ENCODE results near the gene PIGT.

PIGT gene

DNA sequence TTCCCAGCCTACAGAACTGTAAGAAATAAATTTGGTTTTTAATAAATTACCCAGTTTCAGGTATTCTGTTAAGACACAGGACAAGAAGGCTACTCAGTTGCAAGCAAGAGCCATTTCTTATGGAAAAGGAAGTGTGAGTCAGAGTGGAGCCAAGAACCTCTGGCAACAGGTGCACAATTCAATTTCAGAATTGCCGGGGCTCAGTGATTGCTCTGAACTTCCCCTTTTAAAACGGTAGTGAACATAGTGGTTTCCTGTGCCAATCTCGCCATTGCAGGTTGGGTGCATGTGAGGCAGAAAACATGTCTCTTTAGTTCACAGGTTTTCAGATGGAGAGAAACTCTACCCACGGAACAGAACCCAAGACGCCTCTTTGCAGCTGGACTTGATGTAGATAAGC is 16.4 kb downstream of the PIGT start:
- no peak for DNase-seq

DNA sequence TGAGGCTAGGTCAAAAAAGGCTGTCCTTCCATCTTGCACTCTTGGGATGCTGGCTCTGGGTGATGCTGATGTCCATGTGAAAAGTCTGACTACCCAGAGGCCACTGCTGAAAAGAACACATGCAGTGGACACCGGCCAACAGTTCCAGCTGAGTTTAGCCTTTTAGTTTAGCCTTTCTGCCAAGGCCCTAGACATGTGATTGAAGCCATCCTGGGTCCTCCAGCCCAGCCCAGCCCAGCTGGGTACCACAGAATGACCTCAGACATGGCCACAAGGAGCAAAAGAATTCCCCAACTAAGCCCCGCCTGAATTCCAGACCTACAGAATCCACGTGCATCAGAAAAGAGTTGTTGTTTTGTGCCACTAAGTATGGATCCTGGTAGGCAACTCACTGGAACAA is 17.4 kb downstream of the PIGT start:
- no peak for DNase-seq

DNA sequence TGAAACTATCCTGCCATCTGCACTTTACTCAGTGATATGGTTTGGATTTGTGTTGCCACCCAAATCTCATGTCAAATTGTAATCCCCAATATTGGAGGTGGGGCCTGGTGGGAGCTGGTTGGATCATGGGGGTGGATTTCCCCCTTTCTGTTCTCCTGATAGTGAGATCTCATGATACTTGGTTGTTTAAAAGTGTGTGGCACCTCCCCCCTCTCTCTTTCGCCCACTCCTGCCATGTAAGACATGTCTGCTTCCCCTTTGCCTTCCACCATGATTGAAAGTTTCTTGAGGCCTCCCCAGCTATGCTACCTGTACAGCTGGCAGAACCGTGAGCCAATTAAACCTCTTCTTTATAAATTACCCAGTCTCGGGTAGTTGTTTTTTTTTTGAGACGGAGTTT is 18.0 kb downstream of the PIGT start:
- no peak for DNase-seq

DNA sequence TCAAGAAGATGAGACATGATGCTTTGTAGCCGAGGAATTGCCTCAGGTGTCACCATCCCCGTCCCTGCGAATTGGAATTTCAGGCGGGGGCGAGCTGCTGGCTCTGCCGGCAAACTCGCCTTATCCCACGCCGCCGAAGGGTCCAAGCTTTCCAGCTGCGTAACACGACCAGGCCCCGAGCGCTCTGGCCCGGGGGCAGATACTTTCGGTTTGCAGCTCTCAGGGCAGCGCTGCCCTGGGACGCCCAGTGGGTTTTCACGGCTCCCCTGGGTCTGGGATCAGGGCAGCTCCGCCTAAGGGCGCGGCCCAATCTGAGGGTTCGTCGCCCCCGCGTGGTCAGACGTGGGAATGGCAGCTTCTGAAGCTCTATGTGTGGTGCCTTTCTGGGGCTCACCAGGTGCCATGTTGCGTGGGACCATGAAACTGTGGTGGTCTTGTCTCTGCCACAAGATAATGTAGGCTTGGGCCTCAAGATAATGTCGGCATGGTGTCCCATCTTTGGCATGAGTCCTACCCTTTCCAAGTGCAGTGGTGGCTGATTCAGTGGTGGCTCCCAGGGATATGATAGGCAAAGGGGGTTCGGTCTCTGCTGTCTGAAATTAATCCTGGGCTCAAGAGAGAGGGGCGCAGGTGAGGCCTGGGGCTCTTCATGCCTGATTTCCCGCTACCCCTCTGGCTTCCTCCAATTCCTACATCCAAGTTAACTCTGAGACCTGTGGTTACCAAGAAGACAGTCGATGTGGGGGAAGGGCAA is 21.0 kb downstream of the PIGT start:
- peak; percentile 22 for DNase-seq

DNA sequence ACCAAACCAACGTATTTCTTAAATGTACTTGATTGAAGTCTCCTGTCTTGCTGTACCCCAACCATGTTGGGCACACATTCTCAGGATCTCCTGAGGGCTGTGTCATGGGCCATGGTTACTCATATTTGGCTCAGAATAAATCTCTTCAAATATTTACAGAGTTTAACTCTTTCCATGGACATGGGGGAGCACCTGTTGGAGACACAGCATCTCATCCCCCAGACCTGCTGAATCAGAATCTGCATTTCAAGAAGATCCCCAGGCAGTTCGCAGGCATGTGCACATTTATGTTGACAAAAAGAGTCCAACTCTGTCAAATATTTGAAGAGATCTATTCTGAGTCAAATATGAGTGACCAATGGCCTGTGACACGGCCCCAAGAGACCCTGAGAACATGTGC is 24.5 kb downstream of the PIGT start:
- no peak for DNase-seq

DNA sequence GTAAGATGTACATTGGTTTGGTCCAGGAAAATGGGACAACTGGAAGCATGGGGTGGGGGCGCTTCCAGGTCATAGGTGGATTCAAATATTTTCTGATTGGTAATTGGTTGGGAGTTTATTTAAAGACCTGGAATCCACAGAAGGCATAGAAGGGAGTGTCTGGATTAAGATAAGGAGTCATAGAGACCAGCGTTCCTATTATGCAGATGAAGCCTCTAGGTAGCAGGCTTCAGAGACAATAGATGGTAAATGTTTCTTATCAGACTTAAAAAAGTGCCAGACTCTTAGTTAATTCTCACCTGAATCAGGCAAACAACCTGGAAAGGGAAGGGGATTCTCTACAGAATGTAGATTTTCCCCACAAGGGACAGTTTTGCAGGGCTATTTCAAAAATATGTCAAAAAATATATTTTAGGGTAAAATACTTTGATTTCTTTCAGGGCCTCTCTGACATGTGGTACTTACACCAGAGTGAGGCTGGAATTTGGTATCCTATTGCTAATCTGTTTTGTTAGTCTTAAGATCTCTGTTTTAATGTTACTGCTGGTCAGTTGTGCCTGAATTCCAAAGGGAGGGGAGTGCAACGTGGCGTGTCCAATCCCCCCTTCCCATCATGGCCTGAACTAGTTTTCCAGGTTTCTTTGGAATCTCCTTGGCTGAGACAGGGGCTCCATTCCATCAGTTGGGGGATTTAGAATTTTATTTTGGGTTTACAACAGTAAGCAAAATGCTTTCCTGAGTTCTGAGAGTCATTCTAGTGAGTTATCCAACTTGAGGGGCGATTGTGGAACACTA is 25.1 kb downstream of the PIGT start:
- no peak for DNase-seq

DNA sequence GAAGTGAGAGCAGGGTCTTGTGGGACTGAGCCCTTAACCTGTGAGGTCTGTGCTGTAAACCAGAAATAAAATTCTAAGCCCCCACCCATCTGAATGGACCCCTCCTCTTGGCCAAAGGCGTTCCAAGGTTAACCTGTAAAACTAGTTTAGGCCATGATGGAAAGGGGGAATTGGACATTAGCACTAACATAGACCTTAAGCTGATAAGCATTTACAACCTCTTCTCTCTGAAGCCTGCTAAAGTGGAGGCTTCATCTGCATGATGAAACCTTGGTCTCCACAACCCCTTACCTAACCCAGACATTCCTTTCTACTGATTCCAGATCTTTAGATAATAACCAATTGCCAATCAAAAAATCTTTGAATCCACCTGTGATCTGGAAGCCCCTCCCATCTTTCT is 25.8 kb downstream of the PIGT start:
- no peak for DNase-seq

DNA sequence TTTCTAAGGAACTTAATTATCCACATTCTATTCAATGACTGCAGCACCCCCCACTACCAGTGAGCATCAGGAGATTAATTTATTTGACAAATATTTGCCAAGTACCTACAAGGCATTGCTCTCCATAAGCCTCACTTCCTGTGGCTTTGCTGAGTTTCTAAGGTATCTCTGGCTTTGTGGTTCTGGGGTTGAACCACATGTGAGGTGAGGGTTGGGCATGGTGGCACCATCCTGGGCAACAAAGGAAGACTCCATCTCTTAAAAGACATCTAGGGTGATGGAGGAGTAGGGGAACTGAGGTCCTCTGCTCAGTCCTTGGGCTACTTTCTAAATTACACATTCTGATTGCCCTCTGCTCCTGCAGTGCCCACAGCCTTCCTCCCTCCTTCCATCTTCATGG is 28.1 kb downstream of the PIGT start:
- no peak for DNase-seq

DNA sequence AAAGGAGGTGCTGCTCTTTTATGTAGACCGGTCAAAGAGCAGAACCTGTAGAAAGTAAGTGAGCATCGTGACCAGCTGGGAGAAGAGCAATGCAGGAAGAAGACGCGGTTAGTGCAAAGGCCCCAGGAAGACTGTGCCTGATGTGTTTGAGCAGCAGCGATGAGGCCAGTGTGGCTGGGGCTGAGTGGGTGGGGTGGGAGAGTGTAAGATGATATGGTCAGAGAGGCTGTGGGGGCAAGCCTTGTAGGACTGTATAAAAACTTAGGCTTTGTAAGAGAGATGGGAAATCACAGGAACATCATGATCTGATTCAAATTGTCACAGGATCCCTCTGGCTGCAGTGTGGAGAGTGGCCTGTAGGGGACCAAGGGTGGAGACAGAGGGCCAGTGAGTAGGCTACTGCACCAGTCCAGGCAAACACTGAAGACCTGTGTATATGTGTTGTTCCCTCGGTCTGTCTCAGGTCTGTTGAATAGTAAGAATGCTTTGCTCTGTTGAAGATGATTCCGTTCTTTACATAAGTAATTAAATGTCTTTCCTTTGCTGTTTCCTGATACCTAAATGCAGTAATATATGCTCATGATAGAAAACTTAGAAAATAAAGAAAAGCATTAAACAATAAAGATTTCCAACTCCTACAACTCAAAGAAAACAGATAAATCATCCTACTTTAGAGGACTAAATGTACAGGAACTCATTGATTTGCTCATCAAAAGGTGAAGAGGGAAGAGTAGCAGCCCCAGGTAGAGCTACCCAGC is 30.0 kb downstream of the PIGT start:
- no peak for DNase-seq

DNA sequence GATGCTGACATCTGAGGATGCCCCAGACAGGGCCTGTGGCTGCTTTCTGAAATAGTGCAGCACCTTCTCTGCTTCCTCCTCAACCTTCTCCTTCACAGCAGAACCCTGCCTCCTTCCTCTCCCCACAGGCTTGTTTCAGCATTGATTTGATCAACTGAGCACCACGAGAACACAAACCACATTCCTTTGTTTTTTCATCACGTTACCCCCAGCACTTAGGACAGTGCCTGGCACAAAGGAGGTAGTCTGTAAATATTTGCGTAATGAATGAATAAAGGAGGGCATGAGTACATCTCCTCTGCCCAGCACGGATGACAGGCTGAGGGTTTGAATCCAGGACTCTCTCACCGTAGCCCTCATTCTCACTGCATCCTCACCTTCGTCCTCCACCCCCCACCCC is 32.3 kb downstream of the PIGT start:
- DNase-seq: no peak

DNA sequence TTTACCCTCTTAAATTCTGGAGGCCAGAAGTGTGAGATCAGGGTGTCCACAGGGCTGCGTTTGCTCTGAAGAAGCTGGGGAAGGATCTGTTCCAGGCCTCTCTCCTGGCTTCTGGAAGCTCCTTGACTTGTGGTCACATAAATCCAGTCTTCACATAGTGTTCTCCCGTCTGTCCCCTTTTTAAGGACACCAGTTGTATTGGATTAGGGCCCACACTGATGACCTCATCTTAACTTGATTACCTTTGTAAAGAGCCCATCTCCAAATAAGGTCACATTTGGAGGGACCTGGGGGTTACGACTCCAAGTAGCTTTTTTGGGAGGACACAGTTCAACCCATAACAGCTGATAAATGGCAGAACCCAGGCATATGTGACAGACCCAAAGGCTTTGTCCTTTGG is 33.6 kb downstream of the PIGT start:
- DNase-seq: no peak

DNA sequence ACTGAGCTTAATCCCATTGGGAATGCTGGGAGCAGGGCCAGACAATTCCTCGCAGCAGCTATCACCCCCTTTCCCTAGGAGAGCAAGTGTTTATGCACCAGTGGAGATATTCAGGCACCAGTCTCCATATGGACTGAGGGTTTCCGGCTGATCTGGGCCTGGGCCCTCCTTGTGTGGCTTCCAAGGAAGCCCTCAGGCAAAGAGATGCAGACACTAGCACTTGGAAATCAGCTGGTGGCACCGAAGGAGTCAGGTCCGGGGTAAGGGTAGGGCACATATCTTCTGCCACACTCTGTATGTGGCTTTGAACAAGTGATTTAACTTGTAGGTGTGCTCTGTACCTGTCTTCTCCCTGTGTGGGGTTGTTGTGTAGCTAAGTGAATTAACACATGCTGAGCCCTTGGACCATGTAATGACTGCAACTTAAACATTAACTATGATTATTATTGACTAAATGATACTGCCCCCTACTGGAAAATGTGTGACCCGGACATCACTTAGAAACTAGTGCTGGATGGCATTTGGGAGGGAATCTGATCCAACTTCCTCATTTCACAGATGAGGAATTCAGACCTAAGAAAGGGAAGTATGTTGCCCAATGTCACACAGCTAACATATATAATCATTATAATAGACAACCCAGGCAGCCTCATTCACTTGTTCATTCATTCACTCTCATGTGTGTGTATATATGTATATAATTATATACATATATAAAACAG is 34.3 kb downstream of the PIGT start:
- peak; percentile 16 for DNase-seq

DNA sequence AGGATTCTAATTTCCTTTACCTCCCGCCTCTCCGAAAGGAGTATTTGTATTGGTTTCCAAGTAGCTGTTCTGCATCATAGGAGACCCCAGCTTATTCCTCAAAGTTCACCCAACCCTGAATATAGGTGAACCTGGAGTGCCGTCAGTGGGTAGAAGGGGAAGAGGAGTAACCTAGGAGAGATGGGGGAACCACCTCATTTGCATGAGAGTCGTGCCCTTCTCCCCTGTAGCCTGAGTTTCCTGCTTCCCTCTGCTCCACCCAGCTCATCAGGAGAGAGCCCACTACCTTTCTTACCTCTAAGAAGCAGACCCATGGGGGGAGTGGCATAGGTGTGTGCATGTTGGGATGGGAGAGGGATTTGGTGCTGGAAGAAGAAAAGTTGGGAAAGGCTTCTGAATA is 36.3 kb downstream of the PIGT start:
- DNase-seq: no peak

DNA sequence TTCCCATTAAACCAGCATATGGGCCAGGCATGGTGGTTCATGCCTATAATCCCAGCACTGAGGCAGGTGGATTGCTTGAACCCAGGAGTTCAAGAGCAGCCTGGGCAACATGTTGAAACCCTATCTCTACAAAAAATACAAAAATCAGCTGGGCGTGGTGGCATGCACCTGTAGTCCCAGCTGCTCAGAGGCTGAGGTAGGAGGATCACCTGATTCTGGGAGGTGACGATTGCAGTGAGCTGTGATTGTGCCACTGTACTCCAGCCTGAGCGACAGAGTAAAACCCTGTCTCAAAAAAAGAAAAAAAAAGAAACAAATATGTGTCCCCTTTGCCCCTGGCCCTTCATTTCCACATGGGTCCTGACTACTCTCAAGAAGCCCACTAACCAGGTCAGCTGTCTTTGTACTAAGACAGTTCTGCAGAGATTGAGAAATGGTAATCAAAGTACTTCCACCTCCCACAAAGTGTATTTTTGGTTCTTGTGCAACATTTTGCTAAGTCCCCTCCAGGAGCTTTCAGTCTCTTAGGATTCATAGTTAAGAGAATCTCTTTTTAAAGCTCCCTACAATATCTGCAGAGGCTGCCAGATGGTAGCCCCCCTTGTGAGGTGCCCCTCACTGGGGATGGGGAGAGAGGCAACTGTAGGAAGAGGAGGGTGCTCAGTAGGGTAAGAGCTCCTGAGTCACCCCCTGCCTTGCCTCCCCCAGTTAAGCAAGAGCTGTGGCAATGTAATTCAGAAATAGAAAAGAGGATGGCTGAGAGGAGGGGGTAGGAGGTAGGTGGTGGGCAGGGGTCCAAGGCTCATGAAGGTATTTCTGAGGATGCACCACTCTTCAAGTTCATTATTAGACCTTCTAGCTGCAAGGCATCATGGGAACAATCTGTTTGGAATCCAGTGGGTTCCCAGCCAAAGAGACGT is 37.1 kb downstream of the PIGT start:
- DNase-seq: no peak

DNA sequence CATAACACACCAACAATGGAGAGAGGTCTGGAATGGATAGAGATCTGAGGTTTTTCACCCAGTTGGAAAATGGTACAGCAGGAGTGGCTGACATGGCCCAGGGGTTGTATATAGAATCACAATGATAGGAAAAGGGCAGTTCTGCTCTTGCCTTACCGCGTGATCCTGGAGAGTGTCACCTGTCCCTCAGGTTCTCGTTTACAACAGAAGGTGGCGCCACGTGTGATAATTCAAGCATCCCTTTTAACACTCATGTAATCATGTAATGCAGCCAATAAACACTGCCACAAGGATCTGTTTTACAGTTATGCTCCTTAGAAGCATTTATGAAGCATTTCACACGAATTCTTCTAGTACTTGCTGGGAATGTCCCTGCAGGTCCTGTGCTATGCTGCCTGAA is 40.7 kb downstream of the PIGT start:
- peak; percentile 51 for DNase-seq

DNA sequence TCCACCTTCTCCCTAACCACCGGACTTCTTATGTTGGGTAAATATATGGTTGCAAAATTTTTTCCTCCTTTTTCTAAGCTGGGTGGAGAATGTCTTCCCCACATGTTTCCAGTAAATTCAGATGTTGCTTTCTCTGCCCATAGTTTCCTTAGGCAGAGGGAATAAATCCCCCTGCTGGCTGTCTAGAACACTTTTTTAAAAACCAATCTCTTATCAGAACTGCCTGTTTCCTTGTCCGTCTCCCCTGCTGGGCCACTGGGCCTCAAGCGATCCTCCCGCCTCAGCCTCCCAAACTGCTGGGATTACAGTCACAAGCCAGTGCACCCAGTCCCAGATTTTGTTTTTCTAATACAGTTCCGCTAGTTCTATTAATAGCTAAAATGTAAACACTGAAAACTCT is 43.7 kb downstream of the PIGT start:
- DNase-seq: no peak

DNA sequence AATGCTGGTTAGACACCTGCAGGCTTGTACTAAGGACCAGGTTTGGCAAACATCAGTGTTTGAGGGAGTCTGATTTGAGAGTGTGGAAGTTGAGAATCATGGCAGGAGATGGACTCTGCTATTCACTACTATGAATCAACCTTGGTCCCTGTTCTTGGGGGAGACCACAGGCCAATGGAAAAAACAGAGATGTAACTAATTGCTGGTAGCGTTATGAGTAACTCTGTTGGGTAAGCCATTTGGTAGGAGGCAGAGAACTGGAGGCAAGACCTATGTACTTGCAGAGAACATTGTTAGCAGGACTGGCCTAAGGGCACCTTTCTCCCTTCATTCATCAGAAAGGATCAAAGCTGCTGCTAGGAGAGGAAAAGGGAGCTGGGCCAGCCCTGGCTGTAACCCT is 45.3 kb downstream of the PIGT start:
- DNase-seq: no peak

DNA sequence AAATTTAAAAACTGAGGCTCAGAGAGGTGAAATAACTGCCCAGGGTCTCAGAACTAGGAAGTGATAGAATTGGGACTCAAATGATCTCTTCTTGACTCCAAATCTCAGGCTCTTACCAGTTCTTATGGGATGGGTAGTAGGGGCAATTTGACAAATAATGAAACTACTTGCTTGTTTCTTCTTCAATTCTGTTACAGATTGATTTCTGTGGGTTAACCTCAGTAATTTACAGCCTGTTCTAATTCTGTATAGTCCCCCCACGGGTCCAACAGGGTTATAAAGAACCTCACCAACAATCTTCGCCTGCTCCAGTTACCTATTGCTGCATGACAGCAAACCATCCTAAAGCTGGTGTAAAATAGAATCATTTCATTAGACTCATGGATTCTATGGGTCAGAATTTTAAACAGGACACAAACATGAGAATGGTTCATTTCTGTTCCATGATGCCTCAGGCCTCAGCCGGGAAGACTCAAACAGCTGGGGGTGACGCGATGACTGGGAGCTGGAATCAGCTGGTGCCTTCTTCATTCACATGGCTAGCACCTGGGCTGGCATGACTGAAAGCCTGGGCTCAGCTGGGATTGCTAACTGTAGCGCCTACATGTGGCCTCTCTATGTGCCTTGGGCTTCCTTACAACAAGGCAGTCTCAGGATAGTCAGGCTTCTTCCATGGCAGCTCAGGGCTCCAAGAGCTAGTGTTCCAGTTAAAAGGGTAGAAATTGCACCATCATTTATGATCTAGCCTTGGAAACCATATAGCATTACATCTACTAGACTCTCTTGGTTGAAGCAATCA is 47.0 kb downstream of the PIGT start:
- no peak for DNase-seq

DNA sequence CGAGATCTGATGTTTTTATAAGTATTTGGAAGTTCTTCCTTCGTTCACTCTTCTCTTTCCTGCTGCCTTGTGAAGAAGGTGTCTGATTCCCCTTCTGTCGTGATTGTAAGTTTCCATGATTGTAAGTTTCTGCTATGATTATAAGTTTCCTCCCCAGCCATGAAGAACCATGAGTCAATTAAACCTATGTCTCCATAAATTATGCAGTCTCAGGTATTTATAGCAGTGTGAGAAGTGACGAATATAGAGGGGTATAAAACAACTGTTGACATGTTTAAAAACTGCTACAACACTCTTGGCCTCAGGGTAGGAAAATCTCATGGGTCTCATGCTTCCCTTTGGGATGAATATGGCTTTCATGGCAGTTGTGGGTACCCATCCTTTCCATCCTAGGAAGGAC is 47.8 kb downstream of the PIGT start:
- DNase-seq: no peak

DNA sequence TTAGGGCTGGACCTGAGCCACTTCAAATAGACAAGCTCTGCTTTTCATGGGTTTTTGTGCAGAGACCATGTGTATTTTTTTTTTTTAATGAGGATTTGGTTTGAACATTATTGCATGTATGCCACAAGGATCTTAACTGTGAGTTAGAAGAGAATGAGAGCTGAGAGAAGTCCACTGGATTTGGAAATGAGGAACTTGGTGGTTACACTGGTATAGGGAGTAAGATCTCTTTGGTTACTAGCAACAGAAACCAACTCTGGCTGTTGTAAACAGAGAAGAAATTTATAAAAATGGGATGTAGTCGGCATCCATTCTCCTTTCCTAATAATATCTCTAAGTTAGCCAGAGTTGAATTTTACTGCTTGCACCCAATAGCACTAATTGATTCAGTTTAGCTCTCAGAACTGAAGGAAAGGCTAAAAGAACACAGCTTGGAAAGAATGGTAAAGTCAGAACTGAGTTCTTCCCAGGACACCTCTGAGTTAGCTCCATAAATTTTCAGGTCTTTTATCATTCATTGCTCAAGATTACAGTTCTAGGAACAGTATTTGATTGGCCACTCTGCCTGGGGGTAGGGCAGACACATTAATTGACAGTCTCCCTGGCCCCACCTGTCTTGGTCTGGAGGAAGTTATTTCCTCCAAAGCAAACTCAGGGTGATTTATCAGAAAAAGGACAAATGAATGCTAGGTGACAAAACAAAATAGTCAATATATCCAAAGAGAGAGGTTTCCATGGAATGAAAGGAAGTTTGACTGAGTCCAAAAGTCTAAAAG is 49.7 kb downstream of the PIGT start:
- DNase-seq: no peak

All from NCI-H510A (cell line).